ENCODE results near the gene TP73.

TP73 gene

GRCh38 chr1:3771108-3772026, 119.1 kb downstream of the TP73 start:
- no peak for DNase-seq (ENCODE audit: extremely low read depth, low read depth)
- no peak for TF ChIP-seq CTCF (IDR thresholded peaks at IDR 0.05; ENCODE audit: low read depth, low read length)

- peak; percentile 30 for DNase-seq (ENCODE audit: extremely low read depth, low read depth)
Measured at GRCh38 chr1:3772027-3772714, 119.9 kb downstream of the TP73 start.

GRCh38 chr1:3772715-3773571, 120.6 kb downstream of the TP73 start, which contains the start of gene SMIM1:
TSS of gene SMIM1 (plus strand) at chr1:3772749. CDS start at chr1:3775374, 2,625 bp downstream.
- TF ChIP-seq CTCF (IDR thresholded peaks at IDR 0.05; ENCODE audit: low read depth, low read length) = no peak

More at GRCh38 chr1:3772027-3772714, 119.9 kb downstream of the TP73 start:
- no peak for TF ChIP-seq CTCF (IDR thresholded peaks at IDR 0.05; ENCODE audit: low read depth, low read length)

GRCh38 chr1:3773572-3774275, 121.4 kb downstream of the TP73 start:
- no peak for TF ChIP-seq CTCF (IDR thresholded peaks at IDR 0.05; ENCODE audit: low read depth, low read length)
- no peak for DNase-seq (ENCODE audit: extremely low read depth, low read depth)

More at GRCh38 chr1:3772715-3773571, 120.6 kb downstream of the TP73 start, which contains the start of gene SMIM1:
- no peak for DNase-seq (ENCODE audit: extremely low read depth, low read depth)

- no peak for DNase-seq (ENCODE audit: extremely low read depth, low read depth)
- TF ChIP-seq CTCF (IDR thresholded peaks at IDR 0.05; ENCODE audit: low read depth, low read length) = no peak
Measured at GRCh38 chr1:3774276-3774945, 122.1 kb downstream of the TP73 start.

GRCh38 chr1:3774946-3775489, 122.7 kb downstream of the TP73 start:
- no peak for DNase-seq (ENCODE audit: extremely low read depth, low read depth)
- TF ChIP-seq CTCF (IDR thresholded peaks at IDR 0.05; ENCODE audit: low read depth, low read length) = no peak
